ENCODE results near the gene FAAH.

- no peak for TF ChIP-seq REST (IDR thresholded peaks at IDR 0.05; ENCODE audit: insufficient replicate concordance, low read depth)
- TF ChIP-seq CTCF (IDR thresholded peaks at IDR 0.05; ENCODE audit: insufficient read depth, low read length): no peak
- no peak for TF ChIP-seq POLR2AphosphoS5 (IDR thresholded peaks at IDR 0.05; ENCODE audit: low read depth)
Measured at GRCh38 chr1:46461809-46462448, 67.8 kb downstream of the FAAH start.

Measured in HL-60 (cell line).